Superior temporal gyrus (tissue), 1 donor: ENCODE data around the gene RAD9A.
A peak's percentile ranks its signal among the peaks of the same experiment; 100 is the strongest.

Experiments
- DNase-seq: peaks from one replicate; pipeline ENCODE4 v3.0.0-alpha.2; 2016; ENCODE audit errors: extremely low spot score

The RAD9A gene

DNA sequence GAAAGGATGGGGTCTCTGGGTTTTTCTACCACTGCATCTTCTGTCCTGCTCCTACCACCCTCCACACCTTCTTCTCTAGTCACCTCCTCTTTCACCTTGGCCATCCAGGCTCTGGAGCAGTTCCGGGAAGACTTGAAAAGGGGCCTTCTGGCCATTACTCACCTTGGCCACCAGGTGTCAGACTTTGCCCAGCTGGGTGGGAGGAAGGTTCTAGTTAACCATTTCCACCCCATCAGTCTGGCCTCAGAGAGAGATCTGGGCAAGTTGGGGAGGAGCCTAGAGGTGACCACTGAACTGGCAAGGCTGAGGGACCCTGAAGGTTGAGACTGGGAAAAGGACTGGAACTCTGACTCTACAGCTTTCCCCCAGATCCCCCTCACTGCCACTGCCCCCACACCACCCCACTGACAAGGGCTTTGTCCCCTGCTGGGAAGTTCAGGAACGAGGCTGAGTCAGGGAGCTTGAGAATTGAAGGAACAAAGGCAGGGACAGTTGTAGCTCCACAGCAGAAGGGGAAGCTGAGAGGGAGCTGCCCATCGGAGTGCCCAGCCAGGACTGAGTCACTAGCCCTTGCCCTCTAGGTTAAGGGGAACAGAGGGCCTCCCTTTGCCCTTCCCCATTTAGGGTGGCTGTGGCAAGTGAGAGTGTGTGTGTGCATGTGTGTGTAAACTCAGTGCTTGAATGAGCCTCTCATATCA, 34.8 kb upstream of the RAD9A start:
- DNase-seq: peak; percentile 75

DNA sequence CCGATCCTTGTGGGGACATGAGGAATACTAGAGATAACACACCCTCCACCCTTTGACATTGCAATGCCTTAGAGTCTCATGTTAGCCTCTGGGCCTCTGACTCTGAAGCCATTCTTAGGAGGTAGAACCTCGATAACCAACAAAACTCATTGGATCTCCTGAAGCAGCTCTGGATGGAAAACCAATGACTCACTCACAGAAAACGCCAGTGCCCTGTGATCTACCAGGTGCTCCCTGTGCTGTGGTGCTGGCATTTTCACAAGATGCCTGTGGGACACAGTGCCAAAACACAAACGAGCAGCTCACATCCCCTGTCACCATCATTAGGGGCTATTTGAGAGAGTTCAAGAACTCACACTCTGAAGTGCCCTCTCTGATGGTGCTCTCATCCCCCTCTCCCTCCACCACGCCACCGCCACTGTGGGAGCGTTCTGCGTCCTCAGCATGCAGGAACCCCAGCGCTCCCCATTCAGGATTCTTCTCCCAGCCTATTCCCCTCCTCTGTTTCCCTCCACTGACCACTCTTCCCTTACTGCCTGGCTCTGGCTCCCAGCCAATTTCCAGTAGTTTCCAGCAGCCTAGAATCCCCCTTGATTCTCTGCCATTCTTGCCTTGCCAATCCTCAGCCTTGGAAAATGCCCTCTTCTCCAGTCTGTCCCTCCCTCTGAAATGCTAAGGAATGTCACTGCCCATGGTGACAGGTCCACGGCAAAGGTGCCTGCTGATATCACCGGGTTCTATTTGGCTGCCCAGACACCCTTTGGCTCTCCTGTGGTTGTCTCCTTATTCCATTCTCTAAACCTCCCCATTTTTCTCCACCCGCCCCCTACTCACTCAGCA, 33.7 kb upstream of the RAD9A start:
- no peak for DNase-seq

DNA sequence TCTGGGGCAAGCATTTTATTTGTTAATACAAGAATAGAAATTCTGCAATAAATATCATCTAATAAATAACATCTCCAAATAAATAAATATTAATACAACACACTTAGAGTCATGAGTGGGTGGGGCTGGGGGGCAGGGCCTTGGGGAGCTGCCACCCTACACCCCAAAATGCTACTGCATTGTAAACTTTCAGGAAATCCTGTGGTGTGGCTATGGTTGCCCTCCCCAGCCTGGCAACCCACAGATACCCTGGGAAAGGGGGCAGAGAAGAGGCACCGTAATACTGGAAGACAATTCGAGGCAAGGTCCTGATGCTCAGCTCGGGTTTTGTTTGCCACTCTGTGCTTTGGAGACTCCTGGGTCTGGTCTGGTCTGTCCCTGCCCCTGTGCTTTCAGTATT, 27.6 kb upstream of the RAD9A start:
- no peak for DNase-seq

DNA sequence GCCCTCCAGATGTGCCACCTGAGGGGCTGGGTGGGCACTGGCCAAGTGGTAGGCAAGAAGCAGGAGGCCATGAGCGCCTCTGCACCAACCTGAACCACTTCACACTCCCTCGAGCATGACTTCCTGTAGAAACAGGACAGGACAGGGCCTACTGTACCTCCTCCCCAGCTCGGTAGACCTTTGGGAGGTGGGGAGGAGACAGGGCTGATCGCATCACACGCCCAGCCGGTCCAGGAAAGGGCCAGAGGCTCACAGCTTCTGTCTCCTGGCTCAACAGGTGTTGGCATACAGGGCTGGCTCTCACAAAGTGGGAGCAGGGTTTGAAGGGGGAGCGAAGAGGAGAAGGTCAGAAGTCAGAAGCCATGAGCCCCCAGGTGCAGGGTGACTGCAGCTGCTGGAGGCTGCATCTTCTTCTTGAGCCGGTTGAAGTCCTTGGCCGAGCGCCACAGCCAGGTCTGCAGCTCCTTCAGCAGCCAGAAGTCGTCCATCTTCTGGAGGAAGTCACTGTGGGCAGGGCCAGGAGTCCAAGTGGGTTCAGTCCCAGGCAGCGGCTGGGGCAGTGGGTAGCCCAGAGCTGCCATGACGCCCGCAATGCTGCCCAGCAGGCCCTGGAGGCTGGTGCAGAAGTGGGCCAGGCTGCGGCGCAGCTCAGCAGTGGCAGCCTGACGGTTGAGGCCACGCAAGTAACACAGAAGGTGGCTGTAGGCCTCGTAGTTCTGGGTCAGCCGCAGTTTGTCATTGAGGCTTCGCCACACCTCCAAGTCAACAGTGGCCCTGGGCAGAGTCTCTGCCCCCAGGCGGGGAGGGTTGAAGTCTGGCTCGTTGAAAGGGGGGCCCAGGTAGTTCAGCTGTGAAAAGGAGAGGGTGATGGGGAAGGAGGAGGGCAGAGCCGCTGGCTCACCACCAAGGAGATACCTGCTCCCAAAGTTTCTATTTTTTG, 26.7 kb upstream of the RAD9A start:
- no peak for DNase-seq

DNA sequence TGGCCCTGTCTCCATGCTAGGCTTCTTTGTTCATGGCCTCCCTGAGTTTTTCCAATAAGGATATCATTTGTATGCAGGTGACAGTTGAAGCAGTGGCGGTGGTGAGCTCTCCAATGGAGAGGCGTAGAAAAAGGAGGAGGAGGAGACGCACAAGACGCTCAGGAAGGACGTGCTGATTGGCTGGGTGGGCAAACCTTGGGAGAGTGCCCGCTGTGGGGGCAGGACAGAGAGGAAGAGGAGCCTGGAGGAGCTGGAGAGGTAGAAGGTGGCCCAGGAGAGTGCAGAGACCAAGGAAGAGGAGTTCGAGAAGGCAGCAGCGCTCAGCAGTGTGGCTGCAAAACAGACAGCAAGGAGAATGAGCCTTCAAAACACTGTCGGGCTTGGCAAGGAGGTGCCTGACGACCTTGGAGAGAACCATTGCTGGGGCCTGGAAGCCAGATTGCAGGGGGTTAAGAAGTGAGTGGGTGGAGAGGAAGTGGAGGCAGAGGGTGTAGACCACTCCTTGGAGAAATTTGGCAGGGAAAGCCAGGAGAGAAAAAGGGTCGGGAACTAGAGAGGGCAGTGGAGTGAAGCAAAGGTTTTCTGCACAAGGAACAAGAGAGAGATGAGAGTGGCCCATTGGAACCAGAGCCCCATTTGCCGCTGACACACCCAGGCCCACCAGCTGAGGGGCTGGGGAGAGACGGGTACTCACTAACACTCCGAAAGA, 25.9 kb upstream of the RAD9A start:
- peak; percentile 39 for DNase-seq

DNA sequence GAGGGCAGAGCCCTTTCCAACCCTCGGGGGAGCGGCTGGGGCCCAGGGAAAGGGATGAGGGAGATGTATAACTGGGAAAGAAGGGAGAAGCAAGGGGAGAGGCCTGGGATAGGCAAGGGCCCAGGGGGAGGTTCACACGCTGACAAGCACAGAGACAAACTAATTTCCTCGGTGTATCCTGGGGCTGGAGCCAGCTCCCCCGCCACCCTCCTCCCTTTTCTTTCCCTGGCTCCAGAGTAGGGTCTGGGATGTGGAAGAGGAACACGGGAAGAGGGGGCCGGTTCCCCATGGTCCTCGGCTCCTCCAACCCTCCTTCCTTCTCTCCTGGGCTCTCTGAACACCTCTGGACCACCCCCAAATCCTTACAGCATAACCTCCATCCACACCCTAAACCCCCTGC, 25.2 kb upstream of the RAD9A start:
- DNase-seq: no peak

DNA sequence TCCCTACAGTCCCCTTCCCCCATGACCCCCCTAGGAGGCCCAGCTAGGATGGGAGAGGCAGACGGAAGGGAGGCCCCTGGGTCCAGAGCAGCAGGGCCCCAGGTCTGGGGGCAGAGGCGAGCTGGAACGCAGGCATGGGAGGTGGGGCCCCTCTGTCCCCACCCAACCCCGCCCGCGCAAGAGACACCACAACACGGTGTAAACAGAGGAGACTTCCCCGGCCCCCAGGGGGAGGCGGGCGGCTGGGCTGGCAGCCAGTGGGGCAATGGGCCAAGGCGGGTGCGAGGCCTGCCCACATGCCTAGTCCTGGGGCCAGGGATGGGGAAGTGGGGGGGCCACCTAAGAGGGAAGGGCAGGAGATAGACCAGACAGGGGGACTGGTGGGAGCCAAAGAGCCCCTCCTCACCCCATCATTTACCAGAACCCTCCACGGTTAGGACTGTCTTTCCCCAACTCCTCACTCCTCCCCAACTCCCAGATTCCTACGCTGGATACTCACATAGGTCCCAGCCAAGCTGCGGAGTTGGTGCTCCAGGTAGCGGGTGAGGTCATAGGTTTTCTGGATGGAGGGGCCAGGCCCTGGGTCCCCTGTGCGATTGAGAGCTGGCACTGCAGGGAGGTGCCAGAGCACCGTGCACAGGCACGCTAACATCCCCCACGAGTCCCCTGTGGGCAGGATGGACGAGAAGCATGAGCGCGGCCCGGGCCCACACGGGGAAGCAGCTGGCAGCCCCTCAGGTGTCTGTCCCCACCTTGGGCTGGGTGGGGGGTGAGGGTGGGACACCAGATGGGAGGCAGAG, 24.6 kb upstream of the RAD9A start:
- DNase-seq: no peak

DNA sequence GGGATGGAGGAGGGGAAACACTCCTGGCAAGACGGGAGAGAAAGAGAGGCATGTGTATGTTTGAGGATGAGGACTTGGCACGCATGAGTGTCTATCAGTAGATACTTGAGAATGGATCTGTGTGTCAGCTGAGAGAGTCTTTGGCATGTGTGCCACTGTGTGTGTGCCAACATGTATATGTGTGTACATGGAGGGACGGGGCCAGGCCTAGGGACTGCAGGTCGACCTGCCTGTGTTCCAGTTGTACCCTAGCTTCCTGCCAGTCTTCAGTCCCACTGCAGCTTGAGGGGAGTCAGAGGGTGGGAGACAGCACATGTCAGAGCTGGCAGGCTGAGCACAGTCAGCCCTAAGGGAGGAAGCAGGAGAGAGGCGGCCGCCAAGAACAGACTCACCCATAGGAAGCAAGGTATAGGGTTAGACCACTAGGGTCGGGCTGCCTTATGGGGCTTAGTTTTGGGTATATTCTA, 24.0 kb upstream of the RAD9A start:
- no peak for DNase-seq

DNA sequence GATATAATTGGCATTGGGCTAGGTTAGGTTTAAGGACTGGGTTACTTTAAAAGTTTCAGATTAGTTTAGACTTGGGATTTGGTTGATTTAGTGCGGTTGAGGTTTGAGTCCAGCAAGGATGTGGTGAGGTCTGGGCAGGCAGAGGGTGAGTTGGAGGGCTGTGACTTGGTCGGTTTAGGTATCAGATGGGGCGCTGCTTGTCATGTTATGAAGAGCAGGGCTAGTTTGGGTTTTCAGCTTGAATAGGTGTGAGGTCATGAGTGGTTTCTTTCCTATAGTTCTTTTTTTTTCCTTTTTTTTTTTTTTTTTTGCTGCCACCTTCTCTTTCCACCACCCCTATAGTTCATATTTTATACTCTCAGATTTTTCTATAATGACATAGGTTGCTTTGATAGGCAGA, 23.2 kb upstream of the RAD9A start:
- no peak for DNase-seq

DNA sequence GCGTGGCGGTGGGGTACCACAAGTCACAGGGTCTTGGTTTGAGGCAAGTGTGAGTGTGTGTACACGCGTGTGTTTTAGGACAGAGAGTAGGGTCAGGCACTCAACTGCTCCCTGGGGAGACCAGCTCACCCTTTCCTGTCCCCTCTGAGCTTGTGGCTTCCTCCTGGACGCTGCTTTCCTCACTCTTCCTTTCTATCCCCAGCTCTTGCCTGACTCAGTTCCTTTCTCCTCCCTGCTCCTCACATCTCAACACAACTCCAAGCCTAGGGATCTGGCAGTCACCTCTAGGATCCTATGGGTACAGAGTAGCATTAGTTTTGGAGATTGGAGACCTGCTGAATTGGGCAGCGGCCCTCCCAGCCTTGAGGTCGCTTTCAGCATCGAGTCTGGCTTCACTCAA, 22.5 kb upstream of the RAD9A start:
- no peak for DNase-seq

DNA sequence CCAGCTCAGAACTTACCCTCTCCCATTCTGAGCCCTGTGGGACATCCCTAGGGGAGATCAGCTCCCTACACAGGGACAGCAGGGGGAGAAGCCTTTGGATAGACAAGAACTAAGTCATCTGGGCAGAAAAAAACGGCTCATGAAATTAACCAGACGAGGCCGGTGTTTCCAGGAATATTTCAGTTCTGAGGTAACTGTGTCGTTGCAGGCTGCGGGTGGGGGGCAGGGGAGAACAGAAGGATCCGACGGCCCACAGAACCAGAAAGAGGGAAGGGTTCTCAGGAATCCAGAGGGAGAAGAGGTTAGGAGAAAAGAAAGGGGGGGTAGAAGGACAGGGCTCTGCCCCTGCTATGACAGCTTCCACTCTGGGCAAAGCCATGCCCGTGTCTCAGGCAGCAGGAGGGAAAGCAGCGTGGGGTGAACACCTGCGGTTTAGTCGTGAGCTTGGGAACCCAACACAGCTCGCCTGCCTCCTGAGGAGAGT, 21.9 kb upstream of the RAD9A start:
- no peak for DNase-seq

DNA sequence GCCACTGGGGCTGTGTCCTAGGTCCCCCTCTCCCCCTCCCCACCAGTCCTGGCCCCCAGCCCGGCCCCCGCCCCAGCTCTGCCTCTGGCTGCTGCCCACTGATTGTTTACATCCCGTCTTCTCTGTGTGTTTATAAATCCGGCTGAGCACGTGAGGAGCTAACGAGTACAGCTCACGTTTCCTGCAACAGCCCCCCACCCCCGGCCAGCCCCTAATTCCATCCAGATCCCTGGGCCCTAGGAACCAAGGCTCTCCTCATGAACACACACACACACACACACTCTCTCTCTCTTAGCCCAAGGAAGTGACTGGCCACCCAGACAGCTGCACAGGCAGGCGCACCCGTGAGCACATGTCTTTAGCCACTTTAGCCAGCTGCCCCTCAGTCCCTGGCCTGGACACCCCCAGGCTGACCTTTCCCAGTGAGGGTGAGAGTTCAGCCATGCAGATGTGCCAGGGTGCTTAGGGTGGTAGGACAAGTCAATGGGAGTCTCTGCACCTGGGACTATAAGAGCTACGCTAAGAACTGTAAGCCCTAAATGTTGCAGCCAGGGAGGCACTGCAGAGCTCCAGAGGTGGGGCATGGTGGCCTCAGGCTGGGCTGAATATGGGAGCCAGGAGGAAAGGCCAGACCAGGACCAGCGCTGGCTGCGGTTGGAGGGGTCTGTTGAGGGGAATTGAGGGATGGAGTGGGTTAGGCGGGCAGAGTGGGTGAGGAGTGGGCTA, 21.3 kb upstream of the RAD9A start:
- no peak for DNase-seq

DNA sequence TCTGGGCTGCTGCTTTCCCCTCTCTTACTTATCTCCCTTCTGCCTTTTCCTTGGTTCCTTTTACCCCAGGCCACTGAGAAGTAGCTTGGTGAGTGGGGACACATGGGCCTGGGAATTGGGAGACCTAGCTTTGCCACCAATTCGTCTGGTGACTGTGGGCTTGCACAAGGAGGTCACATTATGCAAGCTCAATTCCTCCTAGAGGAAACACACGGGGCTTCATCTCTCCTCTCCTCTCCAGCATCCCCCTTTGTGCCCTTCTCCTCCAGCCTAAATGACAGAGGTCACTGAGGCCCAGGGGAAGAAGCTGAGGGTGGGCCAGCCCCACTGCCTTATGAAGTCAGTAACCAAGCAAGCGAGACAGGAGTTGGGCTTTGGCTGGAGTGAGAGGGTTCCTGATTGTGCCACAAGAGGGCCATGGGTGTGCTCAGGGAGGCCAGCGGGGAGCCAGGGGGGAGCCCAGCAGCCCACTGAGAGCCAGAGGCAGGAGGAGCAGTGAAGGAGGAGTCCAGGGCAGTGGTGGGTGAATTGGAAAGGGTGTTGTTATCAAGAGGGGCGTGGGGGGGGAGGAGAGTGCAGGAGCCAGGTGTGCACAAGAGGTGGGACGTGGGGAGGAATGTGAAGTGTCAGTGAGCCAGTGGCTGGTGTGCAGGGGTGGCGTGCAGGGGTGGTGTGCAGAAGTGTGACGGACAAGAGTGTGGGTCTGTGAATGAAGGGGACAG, 20.4 kb upstream of the RAD9A start:
- DNase-seq: no peak

DNA sequence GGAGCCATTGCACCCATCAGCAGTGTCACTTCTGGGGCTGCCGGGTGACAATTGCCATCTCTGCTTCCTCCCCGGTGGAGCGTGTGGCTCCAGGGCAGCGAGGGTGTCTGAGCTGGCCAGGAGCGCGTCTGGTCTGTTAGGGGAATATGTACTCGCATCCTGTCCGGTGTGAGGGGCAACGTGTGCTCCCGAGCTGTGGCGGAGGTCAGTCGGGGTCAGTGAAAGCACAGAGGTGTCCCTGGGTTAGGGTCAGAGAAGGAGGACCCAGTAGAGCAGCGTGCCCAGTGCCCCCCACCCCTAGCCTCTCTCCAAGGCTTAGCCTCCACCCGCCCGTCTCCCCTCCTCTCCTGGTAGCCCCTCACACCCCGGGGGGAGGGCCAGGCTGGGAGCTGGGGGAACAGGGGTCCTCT, 19.9 kb upstream of the RAD9A start:
- DNase-seq: no peak

DNA sequence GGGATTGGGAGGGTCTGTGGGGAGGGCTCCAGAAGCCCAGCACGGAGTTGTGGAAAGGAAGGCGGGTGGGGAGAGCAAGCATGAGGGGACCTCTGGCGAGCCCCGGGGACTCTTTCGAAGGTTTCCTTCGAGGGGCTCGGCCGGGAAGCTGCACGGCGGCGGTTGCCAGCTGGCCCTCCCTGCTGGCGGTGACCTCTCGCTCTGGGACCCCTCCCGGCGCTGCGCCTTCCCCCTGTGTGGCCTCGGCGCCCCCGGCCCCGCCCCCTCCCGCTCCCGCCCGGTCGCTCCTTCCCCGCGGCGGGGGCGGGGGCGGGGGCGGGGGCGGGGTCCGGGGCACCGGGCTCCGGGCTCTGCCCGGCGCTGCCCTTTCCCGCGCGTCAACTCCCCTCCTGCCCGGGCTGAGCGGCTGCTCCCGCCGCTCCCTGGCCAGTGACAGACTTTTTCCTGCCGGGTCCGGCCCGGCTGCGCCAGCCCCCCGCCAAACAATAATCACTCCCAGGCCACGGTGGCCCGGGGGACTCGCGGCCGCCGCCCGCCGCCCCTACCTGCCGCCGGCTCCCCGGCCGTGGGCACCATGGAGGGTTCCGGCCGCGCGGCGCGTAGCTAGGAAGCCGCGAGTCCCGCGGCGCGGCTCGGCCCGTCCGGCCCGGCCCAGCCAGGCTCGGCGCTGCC, 19.3 kb upstream of the RAD9A start:
- DNase-seq: no peak

DNA sequence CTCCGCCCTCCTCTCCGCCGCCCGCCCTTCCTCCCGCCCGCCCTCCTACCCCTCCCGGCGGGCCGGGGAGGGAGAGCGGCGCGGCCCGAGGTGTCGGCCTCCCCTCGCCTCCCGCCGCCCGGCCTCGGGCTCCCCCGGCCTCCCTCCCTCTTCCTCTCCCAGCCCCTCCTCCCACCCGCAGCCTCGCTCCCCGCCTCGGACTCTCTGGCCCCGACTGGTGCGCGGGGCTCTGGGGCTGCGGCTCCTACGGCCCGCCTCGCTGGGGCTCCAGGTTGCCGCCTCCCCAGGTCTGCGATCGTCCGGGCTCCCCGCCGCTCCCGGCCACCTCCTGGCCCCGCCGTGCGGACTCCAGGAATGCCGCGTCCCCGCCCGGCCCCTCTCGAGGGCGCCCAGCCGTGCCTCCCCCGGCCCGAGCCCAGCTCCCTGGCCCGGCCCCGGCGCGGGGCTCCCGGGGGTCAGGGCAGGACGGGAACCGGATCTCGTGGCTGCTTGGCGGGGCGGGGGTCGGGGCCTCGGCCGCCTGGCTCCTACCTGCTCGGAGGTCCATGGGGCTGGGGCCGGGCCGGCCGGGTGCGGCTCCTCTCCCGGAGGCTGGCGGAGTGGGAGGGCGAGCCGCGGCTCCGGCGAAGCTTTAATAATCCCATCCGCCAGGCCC, 18.7 kb upstream of the RAD9A start, which contains the start of gene CLCF1:
Gene CLCF1, minus strand, starts transcription at position 606 of the 655 bp plus-strand sequence. Its CDS starts 59 bp downstream, at position 547.
- no peak for DNase-seq

DNA sequence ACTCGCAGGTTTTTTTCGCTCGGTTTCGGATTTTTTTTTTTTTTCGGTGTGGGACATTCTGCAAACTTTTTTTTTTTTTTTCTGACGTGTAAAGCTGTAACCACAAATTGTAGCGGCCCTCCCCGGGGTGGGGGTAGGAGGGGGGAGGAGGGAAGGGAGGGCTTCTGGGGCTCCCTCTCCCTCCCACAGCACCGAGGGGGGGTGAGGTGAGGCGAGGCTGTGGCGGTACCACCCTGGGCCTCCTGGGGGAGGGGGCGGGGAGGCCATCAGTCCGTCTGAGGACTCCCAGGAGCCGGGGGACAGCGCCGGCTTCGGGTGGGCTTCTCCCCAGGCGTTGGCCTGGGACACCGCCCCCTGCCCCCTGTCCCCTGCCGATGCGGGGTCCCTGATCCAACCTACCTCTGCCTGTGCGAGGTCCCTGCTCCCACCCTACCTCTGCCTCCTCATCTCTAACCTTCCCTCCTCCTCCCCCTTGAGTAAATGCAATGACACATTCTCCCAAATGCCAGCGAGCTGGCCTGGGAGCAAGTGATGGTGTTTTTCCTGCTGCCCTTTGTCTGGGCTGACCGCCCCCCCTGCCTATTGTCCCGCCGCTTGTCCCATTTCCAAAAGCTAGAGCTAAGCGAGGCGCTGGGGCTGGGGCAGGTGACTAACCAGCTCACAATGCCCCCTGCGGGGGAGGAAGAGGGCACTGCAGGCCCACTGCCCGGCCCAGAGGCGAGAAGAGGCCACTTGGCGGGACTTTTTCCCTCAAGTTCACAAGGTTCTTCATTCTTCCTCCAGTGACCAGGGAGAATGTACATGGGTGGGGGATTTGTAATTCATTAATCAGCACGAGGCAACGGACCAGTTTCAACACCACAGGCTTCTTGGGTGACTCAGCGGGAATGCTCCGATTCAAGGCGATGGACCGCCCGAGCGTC, 17.9 kb upstream of the RAD9A start:
- DNase-seq: no peak
